NB4 (cell line): Measurements from ENCODE around the gene SPNS3.

Experiments used
- DNase-seq: peaks from one replicate; pipeline ENCODE4 v3.0.0; 2010; ENCODE audit warnings: low read depth
- H3K4me3 ChIP-seq: one replicate; pipeline ENCODE4 v1.5.1; 2011; ENCODE audit warnings: mild to moderate bottlenecking, low read depth, low read length, moderate library complexity
- CTCF ChIP-seq: IDR thresholded peaks from one replicate; pipeline ENCODE4 v1.5.1; 2012; ENCODE audit warnings: low read depth, low read length
- MAX ChIP-seq: IDR thresholded peaks from 2 replicates; pipeline ENCODE4 v1.6.1; 2011; ENCODE audit warnings: low read depth, low read length
- MYC ChIP-seq: IDR thresholded peaks from 2 replicates; pipeline ENCODE4 v1.6.1; 2011; ENCODE audit warnings: low read depth, low read length
- POLR2A ChIP-seq: IDR thresholded peaks from 2 replicates; pipeline ENCODE4 v1.6.1; 2011; ENCODE audit warnings: mild to moderate bottlenecking; ENCODE audit not compliant: insufficient read length; ENCODE audit errors: extremely low read depth

Gene SPNS3

GRCh38 chr17:4530799-4531730, 97.3 kb downstream of the SPNS3 start:
- TF ChIP-seq MAX (no peak), MYC (no peak), POLR2A (no peak), CTCF (no peak)
- no peak for DNase-seq
- H3K4me3 ChIP-seq: no peak overlapping the region

GRCh38 chr17:4531988-4532736, 98.4 kb downstream of the SPNS3 start:
- no peak for DNase-seq
- H3K4me3 ChIP-seq: no peak overlapping the region
- no peak for TF ChIP-seq POLR2A
- TF ChIP-seq CTCF: no peak
- no peak for TF ChIP-seq MYC
- no peak for TF ChIP-seq MAX

- DNase-seq: no peak
- TF ChIP-seq MAX (no peak), CTCF (no peak), MYC (no peak), POLR2A (no peak)
- H3K4me3 ChIP-seq: no peak overlapping the region
Observed at GRCh38 chr17:4532860-4533522, 99.3 kb downstream of the SPNS3 start.

- TF ChIP-seq MAX: no peak
- TF ChIP-seq POLR2A: no peak
- no peak for TF ChIP-seq MYC
- no peak for TF ChIP-seq CTCF
- DNase-seq: peak; percentile 26
- H3K4me3 ChIP-seq: no peak overlapping the region
Observed at GRCh38 chr17:4533523-4534504, 100.1 kb downstream of the SPNS3 start.

- no peak overlapping the region for H3K4me3 ChIP-seq
- DNase-seq: peak; percentile 26
- TF ChIP-seq MAX (no peak), CTCF (no peak), POLR2A (no peak), MYC (no peak)
Observed at GRCh38 chr17:4534515-4534914, 100.8 kb downstream of the SPNS3 start.
